HepG2 (cell line): ENCODE data around the gene MORF4L2. TPM values are rescaled to one million over a fixed set of nuclear protein-coding genes. Genes with fewer than 3 reads are reported as not detected.

Experiments used
- ATAC-seq: fragments of 200-7000 bp; cut with Tn5 transposase; 3 replicates; pipeline ENCODE4 v1.9.1; 2020; ENCODE audit warnings: mild to moderate bottlenecking, moderate library complexity
- BruUV-seq: library from RNA; stranded (reverse); fragments of 400-500 nt; replicated peaks from 2 replicates; lab custom pipeline; 2021; lab: Mats Ljungman, UMichigan
- CTCF ChIA-PET: fragments of 300-600 bp; formaldehyde crosslinking; extraction: SDS; loops from one replicate; lab custom pipeline; 2021; ENCODE audit warnings: low total read pairs, inconsistent platforms, low intra/inter-chr PET ratio; lab: Yijun Ruan, JAX
- POLR2A ChIA-PET: fragments of 350-600 bp; sonication (Branson Sonifier 250); formaldehyde crosslinking; loops from one replicate; lab custom pipeline; 2020; ENCODE audit warnings: antibody characterized with exemption, inconsistent platforms; lab: Yijun Ruan, JAX
- DNase-seq: peaks from one replicate; pipeline ENCODE4 v3.0.0-alpha.2; 2015; ENCODE audit warnings: low spot score
- FAIRE-seq: peaks from 3 replicates; lab custom pipeline; 2011; peaks lifted over from hg19 to GRCh38; lab: Jason Lieb, UNC
- H2AFZ ChIP-seq: one replicate; pipeline ENCODE4 v1.6.1; 2011; ENCODE audit warnings: low read length, inconsistent platforms
- H3K27ac ChIP-seq: fragments of 300-600 bp; 3 replicates; pipeline ENCODE4 v1.8.0; 2011; ENCODE audit warnings: mixed run types, mild to moderate bottlenecking, mixed read lengths, low read length, inconsistent platforms; ENCODE audit not compliant: insufficient read depth; ENCODE audit errors: extremely low read length
- H3K27me3 ChIP-seq, 2 experiments: fragments of 200-600 bp in 1 of 2; 2 replicates in 1 of 2; 3 replicates in 1 of 2; pipeline versions ENCODE4 v1.6.0 to v1.8.0; 2011; ENCODE audit warnings: low read length in 2 of 2, mild to moderate bottlenecking in 2 of 2, moderate library complexity in 2 of 2, inconsistent platforms in 1 of 2; ENCODE audit not compliant: insufficient read depth in 2 of 2, control insufficient read depth in 1 of 2
- H3K36me3 ChIP-seq, 2 experiments: fragments of 200-600 bp in 1 of 2; replicated peaks in 1 of 2; 2 replicates in 1 of 2; 3 replicates in 1 of 2; pipeline versions ENCODE4 v1.5.1 to v1.8.0; 2011; ENCODE audit warnings: low read length in 2 of 2, inconsistent platforms in 1 of 2; ENCODE audit not compliant: insufficient read depth in 2 of 2, control insufficient read depth in 1 of 2
- H3K4me1 ChIP-seq: 2 replicates; pipeline ENCODE4 v1.5.1; 2012; ENCODE audit warnings: low read length, inconsistent platforms; ENCODE audit not compliant: insufficient read depth
- H3K4me2 ChIP-seq: 2 replicates; pipeline ENCODE4 v1.6.0; 2011; ENCODE audit warnings: low read depth, low read length, inconsistent platforms
- H3K4me3 ChIP-seq, 3 experiments: fragments of 200-600 bp in 1 of 3; sonication (generic), shearing (Covaris generic) in 1 of 3; replicated peaks in 1 of 3; 2 replicates each; pipeline ENCODE4 v1.5.1; 2011 to 2016; ENCODE audit warnings: low read length in 3 of 3, inconsistent platforms in 2 of 3, low read depth in 2 of 3, mild to moderate bottlenecking in 2 of 3, control low read depth in 1 of 3, mixed read lengths in 1 of 3; ENCODE audit not compliant: insufficient read depth in 1 of 3
- H3K79me2 ChIP-seq: one replicate; pipeline ENCODE4 v1.6.1; 2011; ENCODE audit warnings: low read length, inconsistent platforms; ENCODE audit not compliant: insufficient read depth
- H3K9ac ChIP-seq: 2 replicates; pipeline ENCODE4 v1.6.0; 2011; ENCODE audit warnings: mild to moderate bottlenecking, low read depth, low read length, inconsistent platforms; ENCODE audit not compliant: insufficient read depth
- H3K9me3 ChIP-seq: 2 replicates; pipeline ENCODE4 v1.5.1; 2012; ENCODE audit warnings: mild to moderate bottlenecking, low read length
- H4K20me1 ChIP-seq: 2 replicates; pipeline ENCODE4 v1.6.0; 2011; ENCODE audit warnings: inconsistent platforms, mild to moderate bottlenecking, low read length, moderate library complexity; ENCODE audit not compliant: insufficient read depth
- CBFB ChIP-seq: sonication (generic); formaldehyde crosslinking; IDR thresholded peaks from 2 replicates; pipeline ENCODE4 v1.4.0; 2020; ENCODE audit warnings: missing genetic modification reagents
- CBX1 ChIP-seq: IDR thresholded peaks from one replicate; pipeline ENCODE4 v1.6.1; 2016; ENCODE audit warnings: antibody characterized with exemption, low read depth
- FOSL1 ChIP-seq: sonication (generic); formaldehyde crosslinking; IDR thresholded peaks from 2 replicates; pipeline ENCODE4 v1.9.0; 2021; ENCODE audit warnings: missing genetic modification reagents, borderline replicate concordance
- LCORL ChIP-seq, 2 experiments: fragments of 450-650 bp in 1 of 2; sonication (generic) in 1 of 2; formaldehyde crosslinking in 1 of 2; IDR thresholded peaks; 2 replicates each; pipeline versions ENCODE4 v1.5.0 to v1.6.1; 2017 to 2020; ENCODE audit warnings: antibody characterized with exemption in 1 of 2, missing genetic modification reagents in 1 of 2
- NBN ChIP-seq: fragments of 450-650 bp; conservative IDR thresholded peaks from 2 replicates; pipeline ENCODE4 v1.6.1; 2017
- NCOA2 ChIP-seq: sonication (generic); formaldehyde crosslinking; IDR thresholded peaks from 2 replicates; pipeline ENCODE4 v1.8.0; 2022; ENCODE audit warnings: inconsistent platforms
- NFATC3 ChIP-seq: sonication (generic); formaldehyde crosslinking; IDR thresholded peaks from 2 replicates; pipeline ENCODE4 v1.5.1; 2020; ENCODE audit warnings: mild to moderate bottlenecking, missing genetic modification reagents
- SALL1 ChIP-seq: sonication (generic); formaldehyde crosslinking; IDR thresholded peaks from 2 replicates; pipeline ENCODE4 v1.8.0; 2022; ENCODE audit warnings: mild to moderate bottlenecking, missing genetic modification reagents
- SIN3B ChIP-seq: fragments of 150-350 bp; IDR thresholded peaks from 2 replicates; pipeline ENCODE4 v1.6.1; 2014; ENCODE audit warnings: low read length
- TBX2 ChIP-seq: sonication (generic); formaldehyde crosslinking; IDR thresholded peaks from 2 replicates; pipeline ENCODE4 v1.5.0; 2020; ENCODE audit warnings: missing genetic modification reagents, mild to moderate bottlenecking, borderline replicate concordance
- ZNF121 ChIP-seq: sonication (generic); formaldehyde crosslinking; IDR thresholded peaks from 2 replicates; pipeline ENCODE4 v1.5.0; 2020; ENCODE audit warnings: mild to moderate bottlenecking, missing genetic modification reagents
- ZNF577 ChIP-seq: sonication (generic); formaldehyde crosslinking; IDR thresholded peaks from 2 replicates; pipeline ENCODE4 v1.4.0; 2020; ENCODE audit warnings: mild to moderate bottlenecking, low read depth, missing genetic modification reagents, borderline replicate concordance
- ZNF629 ChIP-seq: sonication (generic); formaldehyde crosslinking; conservative IDR thresholded peaks from 2 replicates; pipeline ENCODE4 v1.5.0; 2020; ENCODE audit warnings: missing genetic modification reagents
- WGBS: methylation state at CpG from one replicate; pipeline ENCODE4 v1.1.6; 2017; ENCODE audit warnings: low lambda C conversion rate; 5-methylcytosine and 5-hydroxymethylcytosine counted together
- in situ Hi-C: cut with HindIII; loops from 2 replicates; pipeline ENCODE4 v1.10.0; 2017; ENCODE audit warnings: low pct_unique_long_range_greater_than_20kb; ENCODE audit not compliant: extremely low pct_ligation_motif_present
- intact Hi-C: fragments of 100-400 bp; cut with micrococcal nuclease; formaldehyde crosslinking; loops from one replicate; pipeline ENCODE4 v1.10.0; 2022; ENCODE audit not compliant: unreplicated experiment
- polyA plus RNA-seq, 8 experiments: library from polyadenylated mRNA; depleted of rRNA in 3 of 8; stranded (reverse) in 7 of 8; unstranded in 1 of 8; fragments of >200 nt; fragmentation: Illumina TruSeq in 4 of 8; extraction: Trizol in 4 of 8; gene quantifications; 2 replicates each; pipeline versions ENCODE4 v1.2.1 to v1.2.3, GENCODE V29; 2011 to 2016; ENCODE audit warnings: low read depth in 4 of 8, missing spikeins in 1 of 8, mixed read lengths in 1 of 8; ENCODE audit not compliant: insufficient read depth in 1 of 8
- total RNA-seq, 5 experiments: library from RNA; depleted of rRNA; stranded (reverse); fragments of >200 nt; fragmentation: Illumina TruSeq; extraction: Trizol; gene quantifications; 2 replicates each; pipeline ENCODE4 v1.2.3, GENCODE V29; 2016; ENCODE audit warnings: low read depth in 1 of 5
- TF ChIP-seq, protein P1 (sequence below): sonication (generic); formaldehyde crosslinking; IDR thresholded peaks from 2 replicates; pipeline ENCODE4 v1.4.0; 2020; ENCODE audit warnings: mild to moderate bottlenecking, missing genetic modification reagents
- TF ChIP-seq, protein P2 (sequence below): IDR thresholded peaks from 2 replicates; pipeline ENCODE4 v1.6.1; 2016
- TF ChIP-seq, protein P3 (sequence below): fragments of 450-650 bp; IDR thresholded peaks from 2 replicates; pipeline ENCODE4 v1.6.1; 2016
- TF ChIP-seq, protein P4 (sequence below): sonication (generic); formaldehyde crosslinking; IDR thresholded peaks from 2 replicates; pipeline ENCODE4 v1.5.1; 2020; ENCODE audit warnings: missing genetic modification reagents, mild to moderate bottlenecking, borderline replicate concordance

MORF4L2 gene
- total and polyA plus RNA-seq, 2 of the 13 experiments (the other 11 are each of a cell fraction or from before 2014, with no cell fraction given) = 358 to 469 TPM

DNA sequence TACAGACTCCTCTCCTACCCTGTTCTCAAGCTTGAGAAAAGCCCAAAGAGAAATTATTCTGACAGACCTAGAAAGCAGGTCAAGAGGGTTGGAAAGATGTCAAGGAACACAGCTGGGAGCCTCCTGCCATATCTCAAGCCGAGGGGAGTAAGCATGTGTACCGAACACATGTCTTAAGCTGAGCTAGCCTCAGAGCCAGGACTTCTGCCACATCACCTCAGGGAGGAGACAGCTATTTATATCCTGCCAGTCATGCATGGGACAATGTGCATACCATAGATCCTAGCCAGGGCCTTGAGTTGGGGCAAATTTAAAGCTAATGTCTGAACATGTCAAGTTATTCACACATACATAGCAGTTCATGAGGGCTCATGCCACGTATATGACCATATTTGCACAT, 36.0 kb upstream of the MORF4L2 start:
- Histone ChIP-seq H3K79me2 (no peaks in the 10 kb centered on the region), H3K27ac (no peak overlapping the region), H3K9me3 (no peaks in the 10 kb centered on the region), H4K20me1 (no peaks in the 10 kb centered on the region), H3K27me3 (peaks cover 0 to 2% of the 10 kb centered on the region in 2 experiments; a peak in 3 of 5 replicates), H3K4me2 (no peak overlapping the region), H3K9ac (no peak overlapping the region), H3K4me1 (no peaks in the 10 kb centered on the region), H3K36me3 (no peaks in the 10 kb centered on the region), H2AFZ (no peak overlapping the region), H3K4me3 (no peak overlapping the region)
- DNase-seq (no peak), ATAC-seq (no peak), FAIRE-seq (no peak)
- intact Hi-C loops = no loop called here
- 0% methylated on average over 3 of the region's 3 CpGs for WGBS
- TF ChIP-seq CBFB (CRISPR knock-in tag) = no peak
- TF ChIP-seq CBX1 = no peak
- TF ChIP-seq, protein P1, sequence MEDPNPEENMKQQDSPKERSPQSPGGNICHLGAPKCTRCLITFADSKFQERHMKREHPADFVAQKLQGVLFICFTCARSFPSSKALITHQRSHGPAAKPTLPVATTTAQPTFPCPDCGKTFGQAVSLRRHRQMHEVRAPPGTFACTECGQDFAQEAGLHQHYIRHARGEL (CRISPR knock-in tag) = no peak
- POLR2A ChIA-PET = no interaction called here
- BruUV-seq = no TSS peak
- in situ Hi-C loops = no loop called here
- CTCF ChIA-PET = no interaction called here

DNA sequence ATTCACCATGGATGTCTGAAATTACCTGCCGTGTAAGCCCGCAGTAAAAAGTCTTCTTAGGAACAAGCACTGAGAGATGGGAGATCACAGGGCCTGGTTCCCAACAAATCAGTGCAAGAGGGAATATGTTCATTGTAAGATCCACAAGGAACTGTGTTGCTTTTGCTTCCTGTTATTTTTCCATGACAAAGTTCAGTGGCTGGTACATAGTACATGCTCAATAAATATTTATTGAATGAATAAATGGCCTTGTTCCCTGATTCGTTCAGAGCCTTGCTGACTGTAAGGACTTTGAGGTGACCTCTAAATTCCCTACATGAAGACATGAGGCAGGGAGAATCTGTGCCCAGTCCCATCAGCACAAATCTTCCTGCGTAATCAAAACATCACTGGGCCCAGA, 31.6 kb upstream of the MORF4L2 start:
- Histone ChIP-seq H4K20me1 (no peaks in the 10 kb centered on the region), H3K27ac (no peak overlapping the region), H3K4me3 (no peak overlapping the region), H3K79me2 (no peaks in the 10 kb centered on the region), H2AFZ (no peak overlapping the region), H3K9me3 (no peaks in the 10 kb centered on the region), H3K27me3 (no peaks in the 10 kb centered on the region), H3K36me3 (no peaks in the 10 kb centered on the region), H3K4me1 (no peaks in the 10 kb centered on the region), H3K9ac (no peak overlapping the region), H3K4me2 (no peak overlapping the region)
- no peak for FAIRE-seq
- intact Hi-C loops (no loop called here), in situ Hi-C loops (no loop called here)
- CTCF ChIA-PET = no interaction called here
- ATAC-seq = no peak
- BruUV-seq = no TSS peak
- WGBS = 90% methylated on average over 3 of the region's 4 CpGs
- DNase-seq = no peak
- POLR2A ChIA-PET = no interaction called here
- TF ChIP-seq NBN (no peak), ZNF577 (no peak), ZNF121 (CRISPR knock-in tag) (no peak), SALL1 (no peak), SIN3B (no peak), NCOA2 (CRISPR knock-in tag) (no peak), TBX2 (CRISPR knock-in tag) (no peak), LCORL (IDR thresholded peaks at IDR 0.05) (no peak), LCORL (CRISPR knock-in tag; IDR thresholded peaks at IDR 0.05) (no peak), ZNF629 (no peak), FOSL1 (CRISPR knock-in tag) (no peak), NFATC3 (CRISPR knock-in tag) (no peak)
- TF ChIP-seq, protein P2, sequence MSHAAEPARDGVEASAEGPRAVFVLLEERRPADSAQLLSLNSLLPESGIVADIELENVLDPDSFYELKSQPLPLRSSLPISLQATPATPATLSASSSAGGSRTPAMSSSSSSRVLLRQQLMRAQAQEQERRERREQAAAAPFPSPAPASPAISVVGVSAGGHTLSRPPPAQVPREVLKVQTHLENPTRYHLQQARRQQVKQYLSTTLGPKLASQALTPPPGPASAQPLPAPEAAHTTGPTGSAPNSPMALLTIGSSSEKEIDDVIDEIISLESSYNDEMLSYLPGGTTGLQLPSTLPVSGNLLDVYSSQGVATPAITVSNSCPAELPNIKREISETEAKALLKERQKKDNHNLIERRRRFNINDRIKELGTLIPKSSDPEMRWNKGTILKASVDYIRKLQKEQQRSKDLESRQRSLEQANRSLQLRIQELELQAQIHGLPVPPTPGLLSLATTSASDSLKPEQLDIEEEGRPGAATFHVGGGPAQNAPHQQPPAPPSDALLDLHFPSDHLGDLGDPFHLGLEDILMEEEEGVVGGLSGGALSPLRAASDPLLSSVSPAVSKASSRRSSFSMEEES (CRISPR knock-in tag) = no peak
- TF ChIP-seq, protein P3, sequence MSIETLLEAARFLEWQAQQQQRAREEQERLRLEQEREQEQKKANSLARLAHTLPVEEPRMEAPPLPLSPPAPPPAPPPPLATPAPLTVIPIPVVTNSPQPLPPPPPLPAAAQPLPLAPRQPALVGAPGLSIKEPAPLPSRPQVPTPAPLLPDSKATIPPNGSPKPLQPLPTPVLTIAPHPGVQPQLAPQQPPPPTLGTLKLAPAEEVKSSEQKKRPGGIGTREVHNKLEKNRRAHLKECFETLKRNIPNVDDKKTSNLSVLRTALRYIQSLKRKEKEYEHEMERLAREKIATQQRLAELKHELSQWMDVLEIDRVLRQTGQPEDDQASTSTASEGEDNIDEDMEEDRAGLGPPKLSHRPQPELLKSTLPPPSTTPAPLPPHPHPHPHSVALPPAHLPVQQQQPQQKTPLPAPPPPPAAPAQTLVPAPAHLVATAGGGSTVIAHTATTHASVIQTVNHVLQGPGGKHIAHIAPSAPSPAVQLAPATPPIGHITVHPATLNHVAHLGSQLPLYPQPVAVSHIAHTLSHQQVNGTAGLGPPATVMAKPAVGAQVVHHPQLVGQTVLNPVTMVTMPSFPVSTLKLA = no peak
- TF ChIP-seq, protein P4, sequence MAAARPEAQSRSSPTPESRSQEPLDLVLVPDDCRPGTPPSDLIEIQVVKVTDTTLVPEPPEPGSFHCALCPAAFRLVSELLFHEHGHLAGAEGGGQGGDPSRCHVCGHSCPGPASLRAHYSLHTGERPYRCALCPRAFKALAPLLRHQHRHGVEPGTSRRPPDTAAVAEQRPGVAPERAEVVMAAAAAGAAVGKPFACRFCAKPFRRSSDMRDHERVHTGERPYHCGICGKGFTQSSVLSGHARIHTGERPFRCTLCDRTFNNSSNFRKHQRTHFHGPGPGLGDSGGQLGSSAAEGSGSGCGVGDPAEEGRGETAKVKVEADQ = no peak
